ENCODE data around the gene PSMD14. TPM values are rescaled to one million over a fixed set of nuclear protein-coding genes. Genes with fewer than 3 reads are reported as not detected.

Gene PSMD14
- total RNA-seq, 1 donor from 2014 or later, result 70.6 TPM

DNA sequence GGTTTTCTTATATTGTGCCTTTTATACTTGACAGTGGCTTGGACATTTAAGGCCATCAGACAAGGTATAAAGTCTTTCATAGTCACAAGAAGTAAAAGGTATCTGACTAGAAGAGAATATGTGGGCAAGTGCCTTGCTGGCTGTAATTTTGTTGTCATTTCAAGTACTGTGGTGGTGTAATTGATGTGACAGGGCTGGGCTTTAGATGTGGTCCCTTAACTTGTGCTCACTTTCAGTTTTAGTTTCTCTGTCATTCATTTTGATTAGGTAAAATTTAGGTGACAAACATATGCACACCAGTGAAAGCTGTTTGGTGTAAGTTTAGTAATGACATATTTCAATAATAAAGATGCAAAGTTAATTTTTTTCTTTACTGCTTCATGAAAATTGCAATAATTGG is 76.6 kb downstream of the PSMD14 start:
- TF ChIP-seq, protein P1, sequence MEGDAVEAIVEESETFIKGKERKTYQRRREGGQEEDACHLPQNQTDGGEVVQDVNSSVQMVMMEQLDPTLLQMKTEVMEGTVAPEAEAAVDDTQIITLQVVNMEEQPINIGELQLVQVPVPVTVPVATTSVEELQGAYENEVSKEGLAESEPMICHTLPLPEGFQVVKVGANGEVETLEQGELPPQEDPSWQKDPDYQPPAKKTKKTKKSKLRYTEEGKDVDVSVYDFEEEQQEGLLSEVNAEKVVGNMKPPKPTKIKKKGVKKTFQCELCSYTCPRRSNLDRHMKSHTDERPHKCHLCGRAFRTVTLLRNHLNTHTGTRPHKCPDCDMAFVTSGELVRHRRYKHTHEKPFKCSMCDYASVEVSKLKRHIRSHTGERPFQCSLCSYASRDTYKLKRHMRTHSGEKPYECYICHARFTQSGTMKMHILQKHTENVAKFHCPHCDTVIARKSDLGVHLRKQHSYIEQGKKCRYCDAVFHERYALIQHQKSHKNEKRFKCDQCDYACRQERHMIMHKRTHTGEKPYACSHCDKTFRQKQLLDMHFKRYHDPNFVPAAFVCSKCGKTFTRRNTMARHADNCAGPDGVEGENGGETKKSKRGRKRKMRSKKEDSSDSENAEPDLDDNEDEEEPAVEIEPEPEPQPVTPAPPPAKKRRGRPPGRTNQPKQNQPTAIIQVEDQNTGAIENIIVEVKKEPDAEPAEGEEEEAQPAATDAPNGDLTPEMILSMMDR (IDR thresholded peaks at IDR 0.05; ENCODE audit: partially characterized antibody, unreplicated experiment), result no peak
- no peak overlapping the region for H3K27ac Mint-ChIP-seq (ENCODE audit: unreplicated experiment)
- no peaks in the 10 kb centered on the region for H3K27me3 Mint-ChIP-seq (ENCODE audit: unreplicated experiment)
- H3K4me3 Mint-ChIP-seq (ENCODE audit: unreplicated experiment), result no peak overlapping the region
- H3K9me3 Mint-ChIP-seq (ENCODE audit: unreplicated experiment), result no peaks in the 10 kb centered on the region
- H3K36me3 Mint-ChIP-seq (ENCODE audit: unreplicated experiment), result no peaks in the 10 kb centered on the region
- no peak for DNase-seq
- peaks cover 2% of the 10 kb centered on the region for H3K4me1 Mint-ChIP-seq (ENCODE audit: low read depth, unreplicated experiment)

DNA sequence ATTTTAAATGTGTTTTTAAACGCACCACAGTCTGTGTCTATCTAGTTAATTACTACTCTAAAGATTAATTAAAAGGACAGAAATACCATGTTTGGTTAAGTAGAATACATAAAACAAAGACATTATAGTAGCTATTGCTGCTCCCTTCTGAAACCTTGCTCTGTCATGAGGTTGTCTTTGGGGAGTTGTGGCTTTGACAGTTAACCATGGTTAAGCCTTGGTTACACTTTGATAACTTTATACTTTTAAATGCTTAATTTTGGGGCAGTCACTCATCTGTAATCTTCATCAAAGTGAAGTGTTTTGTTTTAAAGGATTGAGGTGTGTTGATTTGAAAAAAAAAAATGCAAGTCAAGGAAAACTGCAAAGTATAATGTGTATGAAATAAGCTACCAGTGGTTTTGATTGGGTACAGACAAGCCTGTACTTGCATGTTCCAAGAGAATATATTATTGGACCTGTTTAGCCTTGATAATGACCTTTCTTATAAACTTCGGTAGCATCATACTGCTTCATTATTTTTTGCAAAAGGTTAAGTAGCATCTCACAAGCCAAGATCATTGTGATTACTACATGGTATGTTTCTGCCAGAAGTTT is 78.1 kb downstream of the PSMD14 start:
- H3K9me3 Mint-ChIP-seq (ENCODE audit: unreplicated experiment), result no peaks in the 10 kb centered on the region
- peaks cover 2% of the 10 kb centered on the region for H3K4me1 Mint-ChIP-seq (ENCODE audit: low read depth, unreplicated experiment)
- no peaks in the 10 kb centered on the region for H3K36me3 Mint-ChIP-seq (ENCODE audit: unreplicated experiment)
- DNase-seq, result no peak
- TF ChIP-seq, protein P1 (IDR thresholded peaks at IDR 0.05; ENCODE audit: partially characterized antibody, unreplicated experiment), result no peak
- H3K4me3 Mint-ChIP-seq (ENCODE audit: unreplicated experiment), result no peak overlapping the region
- H3K27me3 Mint-ChIP-seq (ENCODE audit: unreplicated experiment), result no peaks in the 10 kb centered on the region
- no peak overlapping the region for H3K27ac Mint-ChIP-seq (ENCODE audit: unreplicated experiment)

DNA sequence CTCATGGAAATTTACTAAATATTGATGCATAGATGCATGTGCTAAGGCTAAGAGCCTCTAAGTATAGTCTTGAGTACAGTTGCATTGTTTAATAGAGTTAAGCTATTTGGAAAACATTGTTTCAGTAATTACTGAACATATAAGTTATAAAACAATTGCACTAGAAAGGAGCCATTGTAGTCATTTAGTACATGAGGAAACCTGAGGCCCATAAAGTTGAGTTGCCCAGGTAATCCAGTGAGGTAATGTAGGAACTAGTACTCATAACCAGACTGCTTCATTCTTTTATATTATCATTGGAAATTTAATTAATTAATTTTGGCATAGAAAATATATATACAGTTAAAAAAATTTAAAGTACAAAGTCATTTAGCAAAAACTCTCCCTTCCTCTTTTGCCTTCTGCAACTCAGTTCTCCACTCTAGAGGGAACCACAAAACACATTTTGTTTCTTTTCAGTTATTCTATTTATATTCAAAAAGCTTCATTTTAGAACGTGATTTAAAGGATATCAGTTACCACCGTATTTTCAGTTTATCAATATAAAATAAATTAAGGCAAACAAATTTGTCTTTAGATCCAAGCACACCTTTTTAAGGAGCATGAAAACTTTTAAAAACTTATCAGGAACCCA is 80.0 kb downstream of the PSMD14 start:
- TF ChIP-seq, protein P1 (IDR thresholded peaks at IDR 0.05; ENCODE audit: partially characterized antibody, unreplicated experiment), result no peak
- Mint-ChIP-seq H3K27ac (ENCODE audit: unreplicated experiment) (no peak overlapping the region), H3K27me3 (ENCODE audit: unreplicated experiment) (no peaks in the 10 kb centered on the region), H3K4me1 (ENCODE audit: low read depth, unreplicated experiment) (peaks cover 4% of the 10 kb centered on the region), H3K36me3 (ENCODE audit: unreplicated experiment) (no peaks in the 10 kb centered on the region), H3K9me3 (ENCODE audit: unreplicated experiment) (peaks cover 2% of the 10 kb centered on the region), H3K4me3 (ENCODE audit: unreplicated experiment) (no peak overlapping the region)
- no peak for DNase-seq

DNA sequence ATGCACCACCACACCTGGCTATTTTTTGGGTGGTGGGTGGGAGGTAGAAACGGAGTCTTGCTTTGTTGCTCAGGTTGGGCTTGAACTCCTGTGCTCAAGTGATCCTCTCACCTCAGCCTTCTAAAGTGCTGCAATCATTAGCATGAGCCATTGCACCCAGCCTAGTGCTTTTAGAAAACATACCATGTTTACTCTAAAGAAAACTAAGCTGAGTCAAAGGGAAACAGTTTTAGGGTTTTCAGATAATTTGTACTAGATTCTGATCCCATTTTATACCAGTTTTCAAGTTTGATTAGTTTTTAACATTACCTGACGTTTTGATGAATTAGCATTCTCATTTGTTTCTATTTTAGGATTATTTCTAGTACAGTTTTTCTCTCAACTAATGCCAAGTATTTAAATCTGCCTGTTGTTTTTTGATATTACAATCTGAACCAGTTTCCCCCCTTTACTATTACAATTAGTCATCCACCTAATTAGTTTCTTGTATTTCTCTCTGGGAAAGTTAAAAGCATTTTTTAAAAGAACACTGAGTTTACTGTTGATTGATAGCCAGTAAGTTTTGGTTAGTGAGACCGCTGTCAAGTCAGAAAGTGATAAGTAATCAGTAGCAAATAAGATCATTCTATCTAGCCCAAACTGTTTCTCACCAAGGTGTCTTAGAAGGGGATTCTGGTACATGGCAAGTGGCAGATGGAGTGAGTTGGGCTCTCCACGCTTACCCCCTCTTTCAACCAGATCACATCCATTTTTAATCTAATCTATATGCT is 83.7 kb downstream of the PSMD14 start:
- H3K4me3 Mint-ChIP-seq (ENCODE audit: unreplicated experiment), result no peak overlapping the region
- H3K36me3 Mint-ChIP-seq (ENCODE audit: unreplicated experiment), result no peaks in the 10 kb centered on the region
- peaks cover 2% of the 10 kb centered on the region for H3K9me3 Mint-ChIP-seq (ENCODE audit: unreplicated experiment)
- H3K4me1 Mint-ChIP-seq (ENCODE audit: low read depth, unreplicated experiment), result peaks cover 1% of the 10 kb centered on the region
- no peaks in the 10 kb centered on the region for H3K27me3 Mint-ChIP-seq (ENCODE audit: unreplicated experiment)
- no peak for DNase-seq
- TF ChIP-seq, protein P1 (IDR thresholded peaks at IDR 0.05; ENCODE audit: partially characterized antibody, unreplicated experiment), result no peak
- H3K27ac Mint-ChIP-seq (ENCODE audit: unreplicated experiment), result no peak overlapping the region

DNA sequence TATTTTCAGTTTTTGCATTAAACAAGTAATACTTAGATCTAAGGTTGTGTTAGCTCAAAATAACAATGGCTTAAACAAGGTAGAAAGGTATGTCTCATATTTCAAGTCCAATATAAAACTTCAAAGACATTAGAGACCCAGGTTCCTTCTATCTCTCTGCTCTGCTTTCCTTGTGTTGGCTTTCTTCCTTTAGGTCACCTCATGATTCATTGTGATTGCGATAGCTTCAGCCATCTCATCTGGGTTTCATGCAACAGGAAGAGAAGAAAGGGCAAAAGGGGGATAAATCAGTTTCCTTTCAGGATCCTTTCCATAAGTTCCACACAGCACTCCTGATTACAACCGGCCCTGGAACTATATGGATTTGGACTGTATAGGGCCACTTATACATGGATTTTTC is 91.9 kb downstream of the PSMD14 start:
- Mint-ChIP-seq H3K4me1 (ENCODE audit: low read depth, unreplicated experiment) (no peaks in the 10 kb centered on the region), H3K27me3 (ENCODE audit: unreplicated experiment) (no peaks in the 10 kb centered on the region), H3K27ac (ENCODE audit: unreplicated experiment) (no peak overlapping the region), H3K36me3 (ENCODE audit: unreplicated experiment) (no peaks in the 10 kb centered on the region), H3K4me3 (ENCODE audit: unreplicated experiment) (no peak overlapping the region), H3K9me3 (ENCODE audit: unreplicated experiment) (peaks cover 2% of the 10 kb centered on the region)
- DNase-seq, result no peak
- TF ChIP-seq, protein P1 (IDR thresholded peaks at IDR 0.05; ENCODE audit: partially characterized antibody, unreplicated experiment), result no peak

Data from glutamatergic neuron (in vitro differentiated cells).